B cell (primary cell): ENCODE measurements around the gene FKBP1A. TPM values are rescaled to one million over a fixed set of nuclear protein-coding genes. Genes with fewer than 3 reads are reported as not detected.

Experiments
- ATAC-seq: fragments of 200-7000 bp; cut with Tn5 transposase; one replicate; pipeline ENCODE4 v1.10.0; 2021; ENCODE audit warnings: low read depth, mild to moderate bottlenecking, moderate number of reproducible peaks, moderate library complexity
- CTCF ChIA-PET: fragments of 350-600 bp; sonication (Branson Sonifier 250); formaldehyde crosslinking; loops from one replicate; lab custom pipeline; 2021; ENCODE audit warnings: antibody characterized with exemption, inconsistent platforms; lab: Charles Lee
- POLR2A ChIA-PET: fragments of 350-600 bp; sonication (Branson Sonifier 250); formaldehyde crosslinking; loops from one replicate; lab custom pipeline; 2021; ENCODE audit warnings: antibody characterized with exemption; lab: Charles Lee
- DNase-seq: peaks from one replicate; pipeline ENCODE4 v3.0.0; 2013
- H2AFZ ChIP-seq: 2 replicates; pipeline ENCODE4 v1.6.1; 2012; ENCODE audit warnings: mild to moderate bottlenecking, low read depth, low read length; ENCODE audit not compliant: insufficient read depth, poor library complexity, severe bottlenecking
- H3K27ac ChIP-seq, 2 donors: 1 replicate in 1 of 2; 2 replicates in 1 of 2; pipeline ENCODE4 v1.5.1; 2012 to 2013; ENCODE audit warnings: low read length in 2 of 2, mild to moderate bottlenecking in 2 of 2, moderate library complexity in 1 of 2
- H3K27me3 ChIP-seq, 4 experiments: fragments of 200-600 bp in 1 of 4; sonication (generic) in 1 of 4; replicated peaks in 1 of 4; 1 replicate in 2 of 4; 2 replicates in 2 of 4; pipeline versions ENCODE4 v1.6.1 to v1.7.0; 2013 to 2016; ENCODE audit warnings: low read length in 3 of 4, mild to moderate bottlenecking in 2 of 4, mixed read lengths in 1 of 4, moderate library complexity in 1 of 4; ENCODE audit not compliant: insufficient read depth in 4 of 4, control insufficient read depth in 3 of 4; ENCODE audit errors: control extremely low read depth in 1 of 4
- H3K36me3 ChIP-seq, 2 experiments: replicated peaks in 1 of 2; 1 replicate in 1 of 2; 2 replicates in 1 of 2; pipeline versions ENCODE4 v1.6.1 to v1.7.1; 2013; ENCODE audit warnings: low read length in 1 of 2; ENCODE audit not compliant: insufficient read depth in 2 of 2, control insufficient read depth in 1 of 2; ENCODE audit errors: control extremely low read depth in 1 of 2, extremely low read depth in 1 of 2
- H3K4me1 ChIP-seq, 2 donors: fragments of 200-600 bp in 1 of 2; sonication (generic) in 1 of 2; 1 replicate in 1 of 2; 2 replicates in 1 of 2; pipeline versions ENCODE4 v1.5.1 to v1.6.1; 2013 to 2017; ENCODE audit warnings: low read length in 2 of 2; ENCODE audit not compliant: control insufficient read depth in 2 of 2, insufficient read depth in 2 of 2
- H3K4me2 ChIP-seq: replicated peaks from 2 replicates; pipeline ENCODE3; 2012; ENCODE audit warnings: mild to moderate bottlenecking, low read depth, low read length; ENCODE audit not compliant: poor library complexity, severe bottlenecking
- H3K4me3 ChIP-seq, 5 experiments: fragments of 200-600 bp in 1 of 5; sonication (generic) in 1 of 5; 1 replicate in 3 of 5; 2 replicates in 2 of 5; pipeline versions ENCODE4 v1.5.1 to v1.7.0; 2011 to 2016; ENCODE audit warnings: low read length in 4 of 5, mild to moderate bottlenecking in 4 of 5, low read depth in 2 of 5, control low read depth in 1 of 5, moderate library complexity in 1 of 5; ENCODE audit not compliant: insufficient read depth in 1 of 5; ENCODE audit errors: control extremely low read depth in 1 of 5, extremely low read depth in 1 of 5
- H3K79me2 ChIP-seq: fragments of 200-600 bp; sonication (generic); one replicate; pipeline ENCODE4 v1.6.0; 2016; ENCODE audit warnings: low read length; ENCODE audit not compliant: control insufficient read depth, insufficient read depth
- H3K9ac ChIP-seq: fragments of 200-600 bp; sonication (generic); 2 replicates; pipeline ENCODE4 v1.6.1; 2017; ENCODE audit warnings: mild to moderate bottlenecking, low read length, moderate library complexity
- H3K9me3 ChIP-seq, 3 donors: one replicate each; pipeline versions ENCODE4 v1.6.1 to v1.7.1; 2013; ENCODE audit warnings: low read length in 2 of 3; ENCODE audit not compliant: control insufficient read depth in 2 of 3, insufficient read depth in 1 of 3; ENCODE audit errors: control extremely low read depth in 1 of 3
- H4K20me1 ChIP-seq: 2 replicates; pipeline ENCODE4 v1.6.0; 2012; ENCODE audit warnings: mild to moderate bottlenecking, low read length; ENCODE audit not compliant: insufficient read depth, control insufficient read depth, poor library complexity, severe bottlenecking
- H3K27ac Mint-ChIP-seq: one replicate; pipeline ENCODE4 v1.8.0; 2021; ENCODE audit warnings: mixed read lengths
- H3K27me3 Mint-ChIP-seq: one replicate; pipeline ENCODE4 v1.8.0; 2021; ENCODE audit warnings: mixed read lengths
- H3K4me1 Mint-ChIP-seq: one replicate; pipeline ENCODE4 v1.8.0; 2021; ENCODE audit warnings: mixed read lengths
- H3K4me3 Mint-ChIP-seq: one replicate; pipeline ENCODE4 v1.8.0; 2021; ENCODE audit warnings: mixed read lengths
- H3K9me3 Mint-ChIP-seq: one replicate; pipeline ENCODE4 v1.8.0; 2022; ENCODE audit warnings: mixed read lengths; ENCODE audit not compliant: insufficient read depth
- CTCF ChIP-seq: fragments of 200-600 bp; IDR thresholded peaks from one replicate; pipeline ENCODE4 v1.8.0; 2022; ENCODE audit warnings: antibody characterized with exemption, mild to moderate bottlenecking
- EZH2 ChIP-seq: IDR thresholded peaks from 2 replicates; pipeline ENCODE4 v1.6.1; 2012; ENCODE audit warnings: borderline replicate concordance, low read depth, mild to moderate bottlenecking, moderate library complexity, low read length; ENCODE audit not compliant: insufficient read depth, poor library complexity, severe bottlenecking
- WGBS: methylation state at CpG from one replicate; pipeline ENCODE4 v1.1.5; 2013; ENCODE audit warnings: missing lambda C conversion rate; ENCODE audit not compliant: insufficient coverage; 5-methylcytosine and 5-hydroxymethylcytosine counted together
- intact Hi-C: fragments of 100-400 bp; cut with micrococcal nuclease; formaldehyde crosslinking; loops from one replicate; pipeline ENCODE4 v1.10.0; 2022
- polyA plus RNA-seq: library from polyadenylated mRNA; depleted of rRNA; stranded (reverse); fragments of >200 nt; gene quantifications from 2 replicates; pipeline ENCODE4 v1.2.3, GENCODE V29; 2012
- total RNA-seq, 2 donors: library from RNA; stranded (reverse); fragments of 120-200 nt in 1 of 2; gene quantifications; 1 replicate in 1 of 2; 2 replicates in 1 of 2; pipeline versions ENCODE4 v1.2.3 to v1.2.4, GENCODE V29; 2013 to 2022

The FKBP1A gene
- total and polyA plus RNA-seq, 2 donors (not counting 1 experiment from before 2014, with no cell fraction given) = 86.3 to 86.7 TPM

- H3K27me3 ChIP-seq = no peaks in the 10 kb centered on the region
- DNase-seq (no peak), ATAC-seq (no peak)
- H3K9me3 Mint-ChIP-seq = no peaks in the 10 kb centered on the region
- H3K9ac ChIP-seq = no peak overlapping the region
- no CpG with 5 or more reads among the region's 1 CpG for WGBS
- peak overlapping the region; percentile 63 for H3K4me2 ChIP-seq
- peaks cover 58% of the 10 kb centered on the region for H3K4me1 Mint-ChIP-seq
- intact Hi-C loops = loop anchor here (1.0 to 5.0 kb wide), 3 partner anchors 16 to 61 kb away; partner anchors contain the start of gene SDCBP2
- H3K79me2 ChIP-seq = peaks cover 90% of the 10 kb centered on the region
- H3K36me3 ChIP-seq = peaks cover 5 to 35% of the 10 kb centered on the region in 2 experiments
- CTCF ChIA-PET = interaction anchor here (0.7 to 1.8 kb wide), 4 partner anchors 17 to 127 kb away, joined by 3 to 7 read pairs (median 4); partner anchors contain the start of gene FKBP1A
- peaks cover 37 to 46% of the 10 kb centered on the region in 2 donors for H3K4me1 ChIP-seq
- peaks cover 84% of the 10 kb centered on the region for H4K20me1 ChIP-seq
- no peaks in the 10 kb centered on the region for H3K9me3 ChIP-seq
- TF ChIP-seq EZH2 = no peak
- no peak for TF ChIP-seq CTCF
- H3K4me3 Mint-ChIP-seq = peak overlapping the region; percentile 59
- H3K27ac ChIP-seq = peak overlapping the region; percentile 37 to 60
- peak overlapping the region; percentile 60 for H3K27ac Mint-ChIP-seq
- no peaks in the 10 kb centered on the region for H3K27me3 Mint-ChIP-seq
- H3K4me3 ChIP-seq = no peak overlapping the region
- H2AFZ ChIP-seq = no peak overlapping the region
- POLR2A ChIA-PET = interaction anchor here (1.1 kb wide), 1 partner anchor 50 kb away, joined by 3 read pairs; no protein-coding TSS in a partner anchor
Observed at GRCh38 chr20:1376007-1376406, 16.8 kb downstream of the FKBP1A start.

GRCh38 chr20:1375515-1375914 lies 17.3 kb downstream of the FKBP1A start:
- intact Hi-C loops = loop anchor here (5.0 kb wide), 2 partner anchors 48 to 62 kb away; partner anchors contain the start of gene SDCBP2
- Mint-ChIP-seq H3K27me3 (no peaks in the 10 kb centered on the region), H3K4me3 (no peak overlapping the region), H3K27ac (no peak overlapping the region), H3K4me1 (peaks cover 54% of the 10 kb centered on the region), H3K9me3 (no peaks in the 10 kb centered on the region)
- ATAC-seq (no peak), DNase-seq (no peak)
- POLR2A ChIA-PET = no interaction called here
- H3K27ac ChIP-seq = peak overlapping the region in 1 of 2 donors; percentile 60
- WGBS = 93% methylated on average over 3 of the region's 8 CpGs
- TF ChIP-seq EZH2 (no peak), CTCF (no peak)
- H3K27me3 ChIP-seq = no peaks in the 10 kb centered on the region
- peaks cover 88% of the 10 kb centered on the region for H3K79me2 ChIP-seq
- no peak overlapping the region for H3K4me2 ChIP-seq
- H4K20me1 ChIP-seq = peaks cover 84% of the 10 kb centered on the region
- H3K4me3 ChIP-seq = no peak overlapping the region
- no peak overlapping the region for H3K9ac ChIP-seq
- peaks cover 37 to 45% of the 10 kb centered on the region in 2 donors for H3K4me1 ChIP-seq
- H3K9me3 ChIP-seq = no peaks in the 10 kb centered on the region
- peaks cover 5 to 40% of the 10 kb centered on the region in 2 experiments for H3K36me3 ChIP-seq
- no peak overlapping the region for H2AFZ ChIP-seq
- CTCF ChIA-PET = no interaction called here
